SK-N-MC (cell line): Measurements from ENCODE around the gene TUBB4B.

Experiments used
- EZH2 ChIP-seq: fragments of 200-600 bp; sonication (generic); IDR thresholded peaks from one replicate; pipeline ENCODE4 v1.6.1; 2017; ENCODE audit warnings: antibody characterized with exemption
- POLR2AphosphoS5 ChIP-seq: IDR thresholded peaks from 2 replicates; pipeline ENCODE4 v1.6.1; 2012; ENCODE audit warnings: mild to moderate bottlenecking, low read depth, low read length, borderline replicate concordance

DNA sequence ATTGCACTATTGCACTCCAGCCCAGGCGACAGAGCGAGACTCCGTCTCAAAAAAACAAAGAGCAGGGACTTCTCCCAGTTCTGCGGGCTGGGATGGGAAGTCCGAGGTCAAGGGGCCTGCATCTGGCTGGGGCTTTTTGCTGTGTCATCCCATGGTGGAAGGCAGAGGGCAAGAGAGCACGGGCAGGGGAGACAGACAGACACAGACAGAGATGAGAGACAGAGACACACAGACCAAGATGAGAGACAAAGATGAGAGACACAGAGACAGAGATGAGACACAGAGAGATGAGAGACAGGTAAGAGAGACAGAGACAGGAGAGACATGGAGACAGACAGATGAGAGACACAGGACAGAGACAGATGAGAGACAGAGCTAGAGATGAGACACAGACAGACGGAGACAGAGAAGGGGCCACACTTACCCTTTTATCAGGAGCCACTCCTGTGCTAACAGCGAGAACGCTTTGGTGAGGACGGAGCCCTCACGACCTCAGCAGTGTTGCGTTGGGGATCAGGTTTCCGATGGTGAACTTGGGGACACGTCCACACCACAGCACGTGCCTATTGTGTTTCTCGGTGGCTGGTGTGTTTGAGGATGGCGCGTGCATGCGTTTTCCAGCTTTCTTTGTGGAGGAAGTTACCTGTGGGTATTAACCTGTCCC lies 27.6 kb downstream of the TUBB4B start:
- TF ChIP-seq EZH2 (no peak), POLR2AphosphoS5 (no peak)
